MM.1S (cell line): ENCODE measurements around the gene GNPDA2.

ENCODE experiments used
- DNase-seq: peaks from one replicate; pipeline ENCODE4 v3.0.0-alpha.2; 2015
- H2AFZ ChIP-seq: fragments of 300-600 bp; sonication (generic); 2 replicates; pipeline ENCODE4 v1.6.0; 2016; ENCODE audit warnings: antibody characterized with exemption, low read length
- H3F3A ChIP-seq: fragments of 300-600 bp; sonication (generic); 2 replicates; pipeline ENCODE4 v1.6.1; 2016; ENCODE audit warnings: mild to moderate bottlenecking, antibody characterized with exemption, low read length, moderate library complexity, mixed read lengths; ENCODE audit not compliant: insufficient read depth
- H3K27ac ChIP-seq: fragments of 300-600 bp; sonication (generic); 2 replicates; pipeline ENCODE4 v1.5.1; 2016; ENCODE audit warnings: mild to moderate bottlenecking, low read length
- H3K27me3 ChIP-seq: fragments of 300-600 bp; sonication (generic); replicated peaks from 2 replicates; pipeline ENCODE4 v1.6.0; 2016; ENCODE audit warnings: low read length; ENCODE audit not compliant: insufficient read depth
- H3K36me3 ChIP-seq: fragments of 300-600 bp; sonication (generic); replicated peaks from 2 replicates; pipeline ENCODE4 v1.6.1; 2016; ENCODE audit warnings: mild to moderate bottlenecking, low read length, mixed read lengths; ENCODE audit not compliant: insufficient read depth
- H3K4me1 ChIP-seq: fragments of 300-600 bp; sonication (generic); 2 replicates; pipeline ENCODE4 v1.6.1; 2016; ENCODE audit warnings: low read length, mixed read lengths
- H3K4me2 ChIP-seq: fragments of 300-600 bp; sonication (generic); 2 replicates; pipeline ENCODE4 v1.6.0; 2016; ENCODE audit warnings: low read depth, low read length
- H3K4me3 ChIP-seq: fragments of 300-600 bp; sonication (generic); 2 replicates; pipeline ENCODE4 v1.5.1; 2016; ENCODE audit warnings: low read length, mixed read lengths
- H3K79me2 ChIP-seq: fragments of 300-600 bp; sonication (generic); 2 replicates; pipeline ENCODE4 v1.6.1; 2016; ENCODE audit warnings: mixed run types, low read length, mixed read lengths
- H3K9ac ChIP-seq: fragments of 300-600 bp; sonication (generic); 2 replicates; pipeline ENCODE4 v1.6.1; 2016; ENCODE audit warnings: low read length, mixed read lengths
- H3K9me2 ChIP-seq: fragments of 300-600 bp; sonication (generic); replicated peaks from 2 replicates; pipeline ENCODE4 v1.6.1; 2016; ENCODE audit warnings: mild to moderate bottlenecking, low read length, mixed read lengths; ENCODE audit not compliant: insufficient read depth
- H3K9me3 ChIP-seq: fragments of 300-600 bp; sonication (generic); replicated peaks from 2 replicates; pipeline ENCODE4 v1.6.1; 2016; ENCODE audit warnings: mild to moderate bottlenecking, low read length, mixed read lengths; ENCODE audit not compliant: insufficient read depth
- H4K20me1 ChIP-seq: fragments of 300-600 bp; sonication (generic); 2 replicates; pipeline ENCODE4 v1.6.1; 2016; ENCODE audit warnings: mild to moderate bottlenecking, low read length, moderate library complexity, mixed read lengths; ENCODE audit not compliant: insufficient read depth
- CTCF ChIP-seq: fragments of 300-600 bp; sonication (generic); IDR thresholded peaks from 2 replicates; pipeline ENCODE4 v1.5.1; 2016; ENCODE audit warnings: antibody characterized with exemption, low read length, mixed read lengths
- EZH2 ChIP-seq: fragments of 300-600 bp; sonication (generic); optimal IDR thresholded peaks from 2 replicates; pipeline ENCODE3; 2017; ENCODE audit warnings: low read depth, mild to moderate bottlenecking, antibody characterized with exemption, low read length, mixed read lengths
- EZH2phosphoT487 ChIP-seq: fragments of 300-600 bp; sonication (generic); IDR thresholded peaks from 2 replicates; pipeline ENCODE4 v1.6.1; 2018; ENCODE audit warnings: antibody characterized with exemption, low read length

The GNPDA2 gene

GRCh38 chr4:44726038-44726871 is at the start of gene GNPDA2:
Gene GNPDA2, minus strand, starts transcription at chr4:44726556. Its CDS starts 4,349 bp downstream, at chr4:44722207.
- H3K27me3 ChIP-seq = no peaks in the 10 kb centered on the region
- H3K9ac ChIP-seq = peak within 1 kb of the TSS; percentile 76
- H4K20me1 ChIP-seq = no peaks in the 10 kb centered on the region
- peak within 1 kb of the TSS; percentile 81 for H3K4me3 ChIP-seq
- H3K4me1 ChIP-seq = 0 out of 2 replicates have a peak, but pooled peaks cover 7% of the 10 kb centered on the region
- no peaks in the 10 kb centered on the region for H3K9me3 ChIP-seq
- DNase-seq = peak; percentile 88
- no peak for TF ChIP-seq EZH2phosphoT487
- peak; percentile 26 for TF ChIP-seq CTCF
- H3K36me3 ChIP-seq = no peaks in the 10 kb centered on the region
- H3K4me2 ChIP-seq = peak within 1 kb of the TSS; percentile 89
- H3K79me2 ChIP-seq = peaks cover 47% of the 10 kb centered on the region
- peak within 1 kb of the TSS; percentile 31; the same call in 1 of the 2 replicates for H3K27ac ChIP-seq
- no peaks in the 10 kb centered on the region for H3F3A ChIP-seq
- no peaks in the 10 kb centered on the region for H3K9me2 ChIP-seq
- H2AFZ ChIP-seq = peak within 1 kb of the TSS; percentile 88

DNA sequence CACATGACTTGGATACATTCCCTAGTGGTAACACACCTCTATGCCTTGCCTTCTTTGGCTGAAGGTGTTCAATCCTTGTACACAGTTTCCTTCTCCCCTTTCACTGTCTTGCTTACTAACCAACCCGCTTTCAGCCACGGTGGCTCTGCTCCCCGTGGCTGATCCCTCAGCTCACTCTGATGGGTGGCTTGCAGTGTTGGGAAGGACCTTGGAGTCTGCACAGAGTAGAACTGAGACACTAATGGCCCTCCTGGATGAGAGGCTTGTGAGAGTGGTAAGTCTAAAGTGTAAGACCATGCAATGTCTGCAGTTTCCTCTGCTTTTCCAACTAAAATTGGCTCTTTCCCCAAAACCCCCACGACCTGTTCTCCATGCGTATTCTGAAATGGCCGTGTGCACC is 46.0 kb upstream of the GNPDA2 start:
- no peak overlapping the region for H3K4me2 ChIP-seq
- no peaks in the 10 kb centered on the region for H3F3A ChIP-seq
- no peaks in the 10 kb centered on the region for H3K27me3 ChIP-seq
- H3K9ac ChIP-seq = no peak overlapping the region
- no peak overlapping the region for H3K4me3 ChIP-seq
- no peaks in the 10 kb centered on the region for H3K79me2 ChIP-seq
- no peaks in the 10 kb centered on the region for H3K9me2 ChIP-seq
- H3K27ac ChIP-seq = no peak overlapping the region
- H3K9me3 ChIP-seq = no peaks in the 10 kb centered on the region
- H2AFZ ChIP-seq = no peak overlapping the region
- H4K20me1 ChIP-seq = no peaks in the 10 kb centered on the region
- H3K36me3 ChIP-seq = no peaks in the 10 kb centered on the region
- no peaks in the 10 kb centered on the region for H3K4me1 ChIP-seq
- DNase-seq = no peak
- TF ChIP-seq CTCF (no peak), EZH2phosphoT487 (no peak), EZH2 (no peak)

GRCh38 chr4:44771789-44772188 is 45.4 kb upstream of the GNPDA2 start:
- Histone ChIP-seq H3K4me2 (no peak overlapping the region), H3K4me3 (no peak overlapping the region), H2AFZ (no peak overlapping the region), H3K9me3 (no peaks in the 10 kb centered on the region), H3K79me2 (no peaks in the 10 kb centered on the region), H3K36me3 (no peaks in the 10 kb centered on the region), H3K27me3 (no peaks in the 10 kb centered on the region), H4K20me1 (no peaks in the 10 kb centered on the region), H3K4me1 (no peaks in the 10 kb centered on the region), H3K9ac (no peak overlapping the region), H3K27ac (no peak overlapping the region), H3K9me2 (no peaks in the 10 kb centered on the region), H3F3A (no peaks in the 10 kb centered on the region)
- no peak for TF ChIP-seq EZH2
- TF ChIP-seq CTCF = no peak
- TF ChIP-seq EZH2phosphoT487 = no peak
- DNase-seq = no peak
